ENCODE results near the gene NKX6-2. TPM values are rescaled to one million over a fixed set of nuclear protein-coding genes. Genes with fewer than 3 reads are reported as not detected.

The NKX6-2 gene
- total and polyA plus RNA-seq, 2 experiments from 2014 or later = 0.24 to 9.3 TPM

- ATAC-seq = peak; percentile 20
- no peak overlapping the region for H3K27ac Mint-ChIP-seq
- TF ChIP-seq JUNB (IDR thresholded peaks at IDR 0.05; ENCODE audit: unreplicated experiment) (no peak), CTCF (conservative IDR thresholded peaks at IDR 0.05; ENCODE audit: low read depth in 2 of 2) (peak in 1 of 2 experiments; percentile 16; a peak in 1 of 4 replicates), POLR2AphosphoS5 (IDR thresholded peaks at IDR 0.05; ENCODE audit: low read depth) (no peak), EZH2 (IDR thresholded peaks at IDR 0.05; ENCODE audit: low read depth, unreplicated experiment) (peak; percentile 86), STAT1 (IDR thresholded peaks at IDR 0.05; ENCODE audit: unreplicated experiment) (no peak), ZNF114 (CRISPR knock-in tag; IDR thresholded peaks at IDR 0.05) (no peak), ZNF331 (CRISPR knock-in tag; IDR thresholded peaks at IDR 0.05; ENCODE audit: low read depth) (no peak)
- peak overlapping the region; percentile 46; the same call in 2 of the 3 replicates for H3K4me3 Mint-ChIP-seq
- H2AFZ ChIP-seq = peak overlapping the region; percentile 59; the same call in 1 of the 2 replicates
- H3K27me3 Mint-ChIP-seq (ENCODE audit: insufficient read depth, low read depth, poor library complexity) = peaks cover 62% of the 10 kb centered on the region
- H3K9me3 Mint-ChIP-seq = no peaks in the 10 kb centered on the region
- H3K27ac ChIP-seq (ENCODE audit: low read depth) = no peak overlapping the region
- 0 out of 2 replicates have a peak, but pooled peaks cover 6% of the 10 kb centered on the region for H4K20me1 ChIP-seq (replicated peaks; ENCODE audit: insufficient read depth)
- peaks cover 69% of the 10 kb centered on the region for H3K27me3 ChIP-seq (ENCODE audit: insufficient read depth)
- H3K4me2 ChIP-seq = peak overlapping the region; percentile 84
- H3K79me2 ChIP-seq (replicated peaks; ENCODE audit: insufficient read depth) = no peaks in the 10 kb centered on the region
- H3K9me2 ChIP-seq (ENCODE audit: insufficient read depth) = no peaks in the 10 kb centered on the region
- H3F3A ChIP-seq (replicated peaks; ENCODE audit: low read depth) = no peaks in the 10 kb centered on the region
- H3K36me3 Mint-ChIP-seq (ENCODE audit: low read depth) = no peaks in the 10 kb centered on the region
- peaks cover 7% of the 10 kb centered on the region for H3K4me1 Mint-ChIP-seq
- DNase-seq (ENCODE audit: low spot score) = peak; percentile 65
- peaks cover 7% of the 10 kb centered on the region for H3K4me1 ChIP-seq (ENCODE audit: insufficient read depth)
- no peaks in the 10 kb centered on the region for H3K36me3 ChIP-seq (ENCODE audit: insufficient read depth)
- peak overlapping the region; percentile 58 for H3K4me3 ChIP-seq
Observed at GRCh38 chr10:132788180-132788830, 2.4 kb upstream of the NKX6-2 start.

GRCh38 chr10:132787495-132788179 lies 1.7 kb upstream of the NKX6-2 start:
- H3K9me2 ChIP-seq (ENCODE audit: insufficient read depth) = no peaks in the 10 kb centered on the region
- H3K4me2 ChIP-seq = peak overlapping the region; percentile 84
- H3K36me3 ChIP-seq (ENCODE audit: insufficient read depth) = no peaks in the 10 kb centered on the region
- no peak overlapping the region for H2AFZ ChIP-seq
- H3K4me3 ChIP-seq = peak overlapping the region; percentile 58
- Mint-ChIP-seq H3K4me1 (peaks cover 14% of the 10 kb centered on the region), H3K9me3 (no peaks in the 10 kb centered on the region), H3K36me3 (ENCODE audit: low read depth) (no peaks in the 10 kb centered on the region; the same call in 2 of the 3 replicates), H3K27ac (no peak overlapping the region), H3K27me3 (ENCODE audit: insufficient read depth, low read depth, poor library complexity) (peaks cover 65% of the 10 kb centered on the region), H3K4me3 (peak overlapping the region; percentile 41; the same call in 2 of the 3 replicates)
- peaks cover 76% of the 10 kb centered on the region for H3K27me3 ChIP-seq (ENCODE audit: insufficient read depth)
- no peaks in the 10 kb centered on the region for H3F3A ChIP-seq (replicated peaks; ENCODE audit: low read depth)
- peaks cover 10% of the 10 kb centered on the region; the same call in 1 of the 2 replicates for H4K20me1 ChIP-seq (replicated peaks; ENCODE audit: insufficient read depth)
- no peaks in the 10 kb centered on the region for H3K79me2 ChIP-seq (replicated peaks; ENCODE audit: insufficient read depth)
- no peak overlapping the region for H3K27ac ChIP-seq (ENCODE audit: low read depth)
- DNase-seq (ENCODE audit: low spot score) (peak; percentile 83), ATAC-seq (peak; percentile 56)
- TF ChIP-seq ETS1 (IDR thresholded peaks at IDR 0.05) (no peak), EZH2phosphoT487 (IDR thresholded peaks at IDR 0.05; ENCODE audit: unreplicated experiment) (peak; percentile 60)
- H3K4me1 ChIP-seq (ENCODE audit: insufficient read depth) = peaks cover 7% of the 10 kb centered on the region
